AG10803 (cell line): Measurements from ENCODE around the gene HAPLN1.
"Not testable (repeated sequence)": the region's sequence is repeated elsewhere in the genome, so short reads cannot be mapped to it uniquely, and the experiment has no call there.

Source experiments
- DNase-seq: peaks from one replicate; pipeline ENCODE4 v3.0.0; 2010; ENCODE audit warnings: low read depth
- H3K4me3 ChIP-seq: 2 replicates; pipeline ENCODE4 v1.5.1; 2011; ENCODE audit warnings: mild to moderate bottlenecking, low read length, control low read depth
- TF ChIP-seq, protein P1 (sequence below): conservative IDR thresholded peaks from 2 replicates; pipeline ENCODE4 v1.5.1; 2011; ENCODE audit warnings: mild to moderate bottlenecking, low read length, control low read depth, inconsistent platforms

The HAPLN1 gene

DNA sequence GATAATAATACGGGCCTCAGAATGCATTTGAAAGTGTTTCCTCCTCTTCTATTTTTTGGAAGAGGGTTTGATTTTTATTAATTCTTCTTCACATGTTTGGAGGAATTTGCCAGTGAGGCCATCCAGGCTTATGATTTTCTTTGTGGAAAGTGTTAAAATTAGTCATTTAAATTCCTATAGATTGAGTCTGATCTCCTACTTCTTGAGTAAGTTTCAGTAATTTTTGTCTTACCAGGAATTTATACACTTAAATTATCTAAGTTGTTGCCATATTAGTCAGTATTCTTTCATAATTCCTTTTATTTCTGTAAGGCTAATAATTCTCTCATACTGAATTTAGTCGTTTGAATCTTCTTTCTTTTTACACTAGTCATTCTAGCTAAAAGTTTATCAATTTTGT, 25.2 kb upstream of the HAPLN1 start:
- no peak overlapping the region for H3K4me3 ChIP-seq
- peak; percentile 58 for DNase-seq
- TF ChIP-seq, protein P1, sequence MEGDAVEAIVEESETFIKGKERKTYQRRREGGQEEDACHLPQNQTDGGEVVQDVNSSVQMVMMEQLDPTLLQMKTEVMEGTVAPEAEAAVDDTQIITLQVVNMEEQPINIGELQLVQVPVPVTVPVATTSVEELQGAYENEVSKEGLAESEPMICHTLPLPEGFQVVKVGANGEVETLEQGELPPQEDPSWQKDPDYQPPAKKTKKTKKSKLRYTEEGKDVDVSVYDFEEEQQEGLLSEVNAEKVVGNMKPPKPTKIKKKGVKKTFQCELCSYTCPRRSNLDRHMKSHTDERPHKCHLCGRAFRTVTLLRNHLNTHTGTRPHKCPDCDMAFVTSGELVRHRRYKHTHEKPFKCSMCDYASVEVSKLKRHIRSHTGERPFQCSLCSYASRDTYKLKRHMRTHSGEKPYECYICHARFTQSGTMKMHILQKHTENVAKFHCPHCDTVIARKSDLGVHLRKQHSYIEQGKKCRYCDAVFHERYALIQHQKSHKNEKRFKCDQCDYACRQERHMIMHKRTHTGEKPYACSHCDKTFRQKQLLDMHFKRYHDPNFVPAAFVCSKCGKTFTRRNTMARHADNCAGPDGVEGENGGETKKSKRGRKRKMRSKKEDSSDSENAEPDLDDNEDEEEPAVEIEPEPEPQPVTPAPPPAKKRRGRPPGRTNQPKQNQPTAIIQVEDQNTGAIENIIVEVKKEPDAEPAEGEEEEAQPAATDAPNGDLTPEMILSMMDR, result no peak

DNA sequence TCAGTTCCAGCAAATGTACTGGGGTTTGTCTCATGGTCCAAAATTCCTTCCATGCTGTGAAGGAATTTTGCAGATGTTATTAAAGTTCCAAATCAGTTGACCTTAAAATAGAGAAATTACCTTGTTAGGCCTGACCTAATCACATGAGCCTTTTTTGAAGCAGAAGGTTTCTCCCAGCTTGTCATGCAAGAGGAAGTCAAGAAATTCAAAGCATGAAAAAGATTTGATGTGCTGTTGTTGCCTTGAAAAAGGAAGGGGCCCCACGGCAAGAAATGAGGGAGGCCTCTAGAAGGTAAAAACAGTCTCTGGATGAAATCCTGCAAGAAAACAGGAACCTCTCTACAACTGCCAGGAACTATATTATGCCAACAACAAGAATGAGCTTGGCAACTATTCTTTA, 24.2 kb upstream of the HAPLN1 start:
- no peak overlapping the region for H3K4me3 ChIP-seq
- peak; percentile 57 for DNase-seq
- TF ChIP-seq, protein P1, result no peak

DNA sequence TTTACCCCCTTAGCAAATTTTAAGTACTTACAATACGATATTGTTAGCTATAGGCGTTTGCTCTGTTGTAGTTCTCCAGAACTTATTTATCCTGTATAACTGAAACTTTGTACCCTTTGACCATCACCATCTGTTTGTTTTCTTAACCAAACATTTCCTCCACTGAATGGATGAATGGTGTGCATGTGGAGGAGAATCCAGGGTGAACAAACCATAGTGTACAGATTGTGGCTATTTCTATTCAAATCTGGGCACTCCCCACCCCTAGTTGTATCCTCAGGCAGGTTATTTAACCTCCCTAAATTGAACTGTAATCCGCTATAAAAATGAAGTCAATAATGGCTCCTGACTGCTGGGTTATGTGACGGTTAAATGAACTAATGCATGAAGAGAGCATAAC, 21.4 kb upstream of the HAPLN1 start:
- H3K4me3 ChIP-seq, result no peak overlapping the region
- TF ChIP-seq, protein P1, result no peak
- DNase-seq, result no peak

DNA sequence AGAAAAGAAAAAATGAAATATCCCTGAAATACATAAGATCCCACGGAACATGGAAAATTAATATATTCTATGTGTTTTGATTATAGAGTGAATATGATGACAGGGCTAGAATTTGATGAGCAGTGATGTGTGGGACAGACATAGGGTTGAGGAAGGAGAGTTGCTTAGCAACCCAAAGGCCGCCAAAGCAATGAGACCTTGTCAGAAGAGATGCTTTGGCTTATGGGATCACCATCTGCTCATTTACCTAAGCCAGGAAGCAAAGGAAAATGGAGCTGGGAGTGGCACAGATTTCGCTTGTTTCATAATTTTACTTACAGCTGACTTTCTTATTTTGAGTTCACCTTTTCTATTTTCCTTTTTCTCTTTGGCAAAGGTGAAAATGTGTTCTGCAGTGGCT, 20.9 kb upstream of the HAPLN1 start:
- TF ChIP-seq, protein P1, result no peak
- no peak for DNase-seq

DNA sequence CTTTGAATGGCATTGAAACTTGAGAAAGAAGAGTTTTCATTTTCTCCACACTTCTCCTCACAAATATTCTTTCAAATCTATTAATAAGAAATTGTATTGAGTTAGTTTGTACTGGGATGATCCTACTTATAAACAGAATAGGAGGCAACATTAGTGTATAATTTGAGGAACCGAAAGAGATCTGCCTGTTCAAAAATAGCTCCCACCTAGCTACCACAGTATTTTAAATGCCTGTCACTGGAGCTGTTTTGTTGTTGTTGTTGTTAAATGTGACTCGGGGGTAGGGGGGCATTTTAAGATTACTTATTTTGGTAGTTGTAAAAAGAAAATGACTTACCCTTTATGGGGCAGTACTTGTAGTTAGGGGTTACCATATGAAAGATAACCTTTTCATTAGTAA, 20.1 kb upstream of the HAPLN1 start:
- no peak for DNase-seq
- H3K4me3 ChIP-seq, result no peak overlapping the region
- TF ChIP-seq, protein P1, result no peak

More for the DNA sequence above, 20.9 kb upstream of the HAPLN1 start:
- no peak overlapping the region for H3K4me3 ChIP-seq

DNA sequence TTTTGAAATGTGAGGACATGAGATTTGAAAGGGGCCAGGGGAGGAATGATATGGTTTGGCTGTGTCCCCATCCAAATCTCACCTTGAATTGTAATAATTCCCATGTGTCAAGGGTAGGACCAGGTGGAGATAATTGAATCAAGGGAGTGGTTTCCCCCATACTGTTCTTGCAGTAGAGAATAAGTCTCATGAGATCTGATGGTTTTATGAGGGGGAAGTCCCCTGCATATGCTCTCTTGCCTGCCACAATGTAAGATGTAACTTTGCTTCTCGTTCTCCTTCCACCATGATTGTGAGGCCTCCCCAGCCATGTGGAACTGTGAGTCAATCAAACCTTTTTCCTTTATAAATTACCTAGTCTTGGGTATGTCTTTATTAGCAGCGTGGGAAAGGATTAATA, 15.5 kb upstream of the HAPLN1 start:
- not testable (repeated sequence) for DNase-seq, H3K4me3 ChIP-seq

DNA sequence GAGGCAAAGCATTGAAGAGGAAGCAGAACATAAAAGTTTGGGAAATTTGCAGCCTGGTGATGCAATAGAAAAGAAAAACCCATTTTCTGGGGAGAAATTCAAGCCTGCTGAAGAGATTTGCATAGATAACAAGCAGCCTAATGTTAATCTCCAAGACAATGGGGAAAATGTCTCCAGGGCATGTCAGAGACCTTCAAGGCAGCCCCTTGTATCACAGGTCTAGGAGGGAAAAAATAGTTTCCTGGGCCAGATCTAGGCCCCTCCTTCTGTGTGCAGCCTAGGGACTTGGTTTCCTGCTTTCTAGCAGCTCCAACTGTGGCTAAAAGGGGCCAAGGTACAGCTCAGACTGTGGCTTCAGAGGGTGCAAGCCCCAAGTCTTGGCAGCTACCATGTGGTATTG, 14.4 kb upstream of the HAPLN1 start:
- not testable (repeated sequence) for DNase-seq, H3K4me3 ChIP-seq

DNA sequence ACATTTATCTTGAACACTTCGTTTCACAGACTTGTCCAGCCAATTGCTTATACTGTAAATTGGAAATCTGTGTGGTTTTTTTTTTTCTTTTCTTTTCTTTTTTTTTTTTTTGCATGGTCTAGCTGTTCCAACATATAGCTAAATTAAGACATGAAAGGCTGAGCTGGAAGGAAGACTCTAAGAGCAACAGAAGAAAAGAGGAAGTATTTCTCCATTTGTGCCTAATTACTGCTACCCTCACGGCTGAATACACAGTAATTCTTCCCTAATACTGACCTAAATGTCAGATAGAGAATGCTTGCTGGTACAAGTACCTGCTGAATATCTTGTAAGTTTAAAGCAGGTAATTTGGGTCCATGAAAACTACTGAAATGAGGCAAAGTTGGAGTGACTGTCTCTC, 11.0 kb upstream of the HAPLN1 start:
- H3K4me3 ChIP-seq, result no peak overlapping the region
- no peak for DNase-seq
- TF ChIP-seq, protein P1, result no peak
